DMS 273 (cell line): ENCODE data around the gene DOCK10.

ENCODE experiments used
- DNase-seq: peaks from one replicate; lab custom pipeline; 2025; ENCODE audit not compliant: unreplicated experiment; lab: John Stamatoyannopoulos, UW

Gene DOCK10

GRCh38 chr2:224982910-224983711, 59.2 kb downstream of the DOCK10 start:
- no peak for DNase-seq

GRCh38 chr2:224982226-224982625, 60.0 kb downstream of the DOCK10 start:
- DNase-seq: no peak

GRCh38 chr2:224976629-224977525, 65.4 kb downstream of the DOCK10 start:
- no peak for DNase-seq

- DNase-seq: no peak
These were observed 66.5 kb downstream of the DOCK10 start for GRCh38 chr2:224975761-224976160.

- DNase-seq: no peak
These were observed 68.9 kb downstream of the DOCK10 start for GRCh38 chr2:224973112-224974016.

GRCh38 chr2:224971214-224971613, 71.1 kb downstream of the DOCK10 start:
- DNase-seq: no peak

GRCh38 chr2:224970311-224970710, 72.0 kb downstream of the DOCK10 start:
- DNase-seq: no peak

- no peak for DNase-seq
These were observed 72.5 kb downstream of the DOCK10 start for GRCh38 chr2:224969633-224970260.

- DNase-seq: no peak
These were observed 73.2 kb downstream of the DOCK10 start for GRCh38 chr2:224969095-224969494.

GRCh38 chr2:224968051-224968450, 74.2 kb downstream of the DOCK10 start:
- DNase-seq: no peak

GRCh38 chr2:224966613-224967012, 75.7 kb downstream of the DOCK10 start:
- DNase-seq: no peak

GRCh38 chr2:224959556-224959955, 82.7 kb downstream of the DOCK10 start:
- no peak for DNase-seq

GRCh38 chr2:224958873-224959272, 83.4 kb downstream of the DOCK10 start:
- no peak for DNase-seq

GRCh38 chr2:224958462-224958857, 83.8 kb downstream of the DOCK10 start:
- no peak for DNase-seq

- no peak for DNase-seq
These were observed 84.5 kb downstream of the DOCK10 start for GRCh38 chr2:224957540-224958461.

- DNase-seq: peak; percentile 80
These were observed 85.6 kb downstream of the DOCK10 start for GRCh38 chr2:224956706-224957105.

GRCh38 chr2:224954980-224955379, 87.3 kb downstream of the DOCK10 start:
- no peak for DNase-seq

GRCh38 chr2:224952936-224953657, 89.2 kb downstream of the DOCK10 start:
- no peak for DNase-seq
